Right atrium auricular region (tissue), 2 donors: ENCODE measurements around the gene PES1. TPM values are rescaled to one million over a fixed set of nuclear protein-coding genes. Genes with fewer than 3 reads are reported as not detected.

ENCODE experiments used
- DNase-seq: peaks from one replicate; pipeline ENCODE4 v3.0.0-alpha.2; 2019; ENCODE audit warnings: low spot score
- H3K27ac ChIP-seq, 2 donors: fragments of 200-600 bp; sonication (generic); 1 replicate in 1 of 2; 2 replicates in 1 of 2; pipeline ENCODE4 v1.5.1; 2016 to 2019
- H3K27me3 ChIP-seq, 2 donors: fragments of 200-600 bp; sonication (generic); one replicate each; pipeline versions ENCODE4 v1.5.1 to v1.6.0; 2017 to 2019
- H3K36me3 ChIP-seq: fragments of 200-600 bp; sonication (generic); one replicate; pipeline ENCODE4 v1.5.1; 2016
- H3K4me1 ChIP-seq, 2 donors: fragments of 200-600 bp; sonication (generic); one replicate each; pipeline versions ENCODE4 v1.5.1 to v1.6.0; 2017 to 2019
- H3K4me3 ChIP-seq, 2 donors: fragments of 200-600 bp; sonication (generic); 1 replicate in 1 of 2; 2 replicates in 1 of 2; pipeline ENCODE4 v1.5.1; 2017 to 2019; ENCODE audit warnings: mild to moderate bottlenecking in 1 of 2, moderate library complexity in 1 of 2
- H3K9me3 ChIP-seq, 2 donors: fragments of 200-600 bp; sonication (generic); one replicate each; pipeline ENCODE4 v1.5.1; 2019
- total RNA-seq, 2 donors: library from RNA; depleted of rRNA; stranded (reverse); fragments of >200 nt; gene quantifications; one replicate each; pipeline ENCODE4 v1.1.0, GENCODE V29; 2016
- TF ChIP-seq, protein P1 (sequence below), 2 donors: fragments of 200-600 bp; sonication (generic); IDR thresholded peaks; one replicate each; pipeline ENCODE4 v1.5.1; 2019; ENCODE audit warnings: antibody characterized with exemption in 2 of 2

The PES1 gene
- total RNA-seq: 10 to 100 TPM; 13.2 to 33.5 TPM

DNA sequence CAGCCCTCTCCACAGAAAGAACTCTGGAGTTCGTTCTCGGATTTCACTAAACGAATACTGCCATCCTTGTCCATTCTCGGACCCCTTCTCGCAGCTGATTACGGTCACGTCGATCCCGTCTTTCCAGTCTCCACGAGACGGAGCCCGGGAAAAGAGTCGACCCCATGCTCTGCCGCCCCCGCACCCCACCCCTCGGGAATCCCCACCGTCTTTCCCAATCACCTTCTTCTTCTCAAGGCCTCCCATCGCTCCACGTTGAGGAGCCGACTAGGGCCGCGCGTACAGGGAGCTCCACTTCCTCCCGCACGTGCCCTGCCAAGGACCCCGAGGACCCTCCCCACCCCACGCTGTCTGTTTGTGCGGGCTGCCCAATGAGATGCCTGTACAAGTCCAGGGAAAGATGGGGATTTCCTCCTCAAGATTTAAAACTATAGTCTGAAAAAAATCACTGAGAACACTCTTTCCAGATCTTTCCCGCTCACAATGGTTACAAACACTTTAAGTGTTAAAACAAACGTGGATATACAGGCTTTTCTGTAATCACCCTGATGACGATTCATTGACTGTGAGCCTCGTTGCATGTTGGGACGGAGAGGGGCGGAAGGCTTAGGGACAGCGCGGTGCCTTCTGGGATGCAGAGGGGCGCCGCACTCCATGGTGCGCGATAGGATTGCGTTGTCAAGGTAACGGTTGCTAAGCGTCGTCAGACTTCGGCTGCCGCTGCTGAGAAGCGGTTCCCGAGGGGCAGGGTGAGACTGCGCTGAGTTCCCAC lies at the start of gene PES1:
PES1 (minus strand) TSS at position 323 of the 772 bp plus-strand sequence; CDS start at position 246, 77 bp downstream.
- H3K27ac ChIP-seq: peak within 1 kb of the TSS; percentile 82
- no peaks in the 10 kb centered on the region for H3K27me3 ChIP-seq
- peaks cover 0 to 21% of the 10 kb centered on the region in 2 donors for H3K4me1 ChIP-seq
- TF ChIP-seq, protein P1, sequence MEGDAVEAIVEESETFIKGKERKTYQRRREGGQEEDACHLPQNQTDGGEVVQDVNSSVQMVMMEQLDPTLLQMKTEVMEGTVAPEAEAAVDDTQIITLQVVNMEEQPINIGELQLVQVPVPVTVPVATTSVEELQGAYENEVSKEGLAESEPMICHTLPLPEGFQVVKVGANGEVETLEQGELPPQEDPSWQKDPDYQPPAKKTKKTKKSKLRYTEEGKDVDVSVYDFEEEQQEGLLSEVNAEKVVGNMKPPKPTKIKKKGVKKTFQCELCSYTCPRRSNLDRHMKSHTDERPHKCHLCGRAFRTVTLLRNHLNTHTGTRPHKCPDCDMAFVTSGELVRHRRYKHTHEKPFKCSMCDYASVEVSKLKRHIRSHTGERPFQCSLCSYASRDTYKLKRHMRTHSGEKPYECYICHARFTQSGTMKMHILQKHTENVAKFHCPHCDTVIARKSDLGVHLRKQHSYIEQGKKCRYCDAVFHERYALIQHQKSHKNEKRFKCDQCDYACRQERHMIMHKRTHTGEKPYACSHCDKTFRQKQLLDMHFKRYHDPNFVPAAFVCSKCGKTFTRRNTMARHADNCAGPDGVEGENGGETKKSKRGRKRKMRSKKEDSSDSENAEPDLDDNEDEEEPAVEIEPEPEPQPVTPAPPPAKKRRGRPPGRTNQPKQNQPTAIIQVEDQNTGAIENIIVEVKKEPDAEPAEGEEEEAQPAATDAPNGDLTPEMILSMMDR (IDR thresholded peaks at IDR 0.05): no peak
- no peaks in the 10 kb centered on the region for H3K9me3 ChIP-seq
- peaks cover 23% of the 10 kb centered on the region for H3K36me3 ChIP-seq
- peak within 1 kb of the TSS; percentile 76 to 84 for H3K4me3 ChIP-seq
- DNase-seq: peak; percentile 95

DNA sequence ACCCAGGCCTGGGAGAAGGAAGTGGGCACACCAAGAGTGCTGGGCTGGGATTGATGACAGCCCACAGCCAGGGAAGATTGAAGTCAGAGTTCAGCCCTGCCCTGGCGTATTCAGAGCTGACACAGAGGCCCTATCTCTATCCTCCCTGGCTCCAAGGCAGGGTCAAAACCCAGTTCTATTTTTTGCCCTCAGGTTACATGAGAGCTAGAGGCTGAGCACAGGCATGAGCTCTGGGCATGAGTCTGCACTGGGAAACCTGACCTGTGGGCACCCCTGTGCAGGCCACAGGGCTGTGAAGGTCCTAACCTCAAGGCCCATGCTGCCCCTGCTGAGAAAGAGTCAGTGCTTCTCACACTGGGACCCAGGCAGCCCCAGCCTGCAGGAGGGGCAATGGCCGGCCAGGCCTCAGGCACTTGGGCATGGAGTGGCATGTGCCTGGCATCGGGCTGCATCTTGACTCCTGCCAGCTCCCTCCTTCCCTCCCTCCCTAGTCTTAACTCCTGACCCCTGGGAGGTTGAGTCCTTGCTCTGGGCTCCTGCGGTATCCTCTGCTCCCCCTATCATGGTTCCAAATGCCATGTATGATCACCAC lies 49.2 kb upstream of the PES1 start:
- H3K4me3 ChIP-seq: no peak overlapping the region
- TF ChIP-seq, protein P1 (IDR thresholded peaks at IDR 0.05): no peak
- H3K4me1 ChIP-seq: peaks cover 0 to 40% of the 10 kb centered on the region in 2 donors
- H3K9me3 ChIP-seq: no peaks in the 10 kb centered on the region
- no peak overlapping the region for H3K27ac ChIP-seq
- no peaks in the 10 kb centered on the region for H3K36me3 ChIP-seq
- no peaks in the 10 kb centered on the region for H3K27me3 ChIP-seq
- no peak for DNase-seq

DNA sequence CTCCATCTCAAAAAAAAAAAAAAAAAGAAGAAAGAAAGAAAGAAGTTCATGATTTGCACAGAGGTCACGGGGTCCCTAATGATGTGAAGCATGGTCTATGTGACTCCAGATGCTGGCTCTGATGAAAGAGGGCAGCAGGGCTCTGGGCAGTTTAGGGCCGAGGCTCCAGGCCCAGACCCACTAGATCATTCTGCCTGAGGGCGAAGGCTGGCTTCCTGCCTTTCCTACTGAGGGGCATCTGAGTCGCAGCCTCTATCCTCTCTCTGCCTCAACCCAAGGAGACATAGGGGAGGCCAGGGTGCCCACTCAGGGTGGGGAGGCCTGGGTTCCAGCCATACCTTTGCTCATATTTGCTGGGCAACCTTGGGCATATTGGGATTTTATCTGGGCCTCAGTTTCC lies 48.7 kb upstream of the PES1 start:
- Histone ChIP-seq H3K27me3 (no peaks in the 10 kb centered on the region), H3K27ac (no peak overlapping the region), H3K9me3 (no peaks in the 10 kb centered on the region), H3K4me3 (no peak overlapping the region), H3K36me3 (no peaks in the 10 kb centered on the region), H3K4me1 (peaks cover 0 to 43% of the 10 kb centered on the region in 2 donors)
- TF ChIP-seq, protein P1 (IDR thresholded peaks at IDR 0.05): no peak
- DNase-seq: no peak

DNA sequence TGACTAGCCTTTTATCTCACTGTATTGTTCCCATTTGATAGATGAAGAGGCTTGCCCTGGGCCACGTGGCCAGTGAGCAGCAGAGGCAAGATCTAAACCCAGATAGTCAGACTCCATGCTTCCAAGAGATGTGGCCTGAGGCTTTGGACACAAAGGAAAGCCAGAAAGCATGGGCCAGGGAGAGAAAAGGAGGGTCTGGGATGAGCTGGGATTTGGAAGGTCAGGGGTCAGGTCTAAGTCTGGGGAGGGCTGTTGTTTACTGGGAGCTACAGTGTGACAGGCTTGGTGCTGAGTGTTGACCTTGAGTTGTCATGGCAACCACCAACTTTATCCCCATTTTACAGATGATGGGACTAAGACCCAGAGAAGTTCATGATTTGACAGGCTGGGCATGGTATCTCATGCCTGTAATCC lies 46.0 kb upstream of the PES1 start:
- no peaks in the 10 kb centered on the region for H3K27me3 ChIP-seq
- no peak overlapping the region for H3K4me3 ChIP-seq
- no peaks in the 10 kb centered on the region for H3K9me3 ChIP-seq
- no peak overlapping the region for H3K27ac ChIP-seq
- H3K36me3 ChIP-seq: no peaks in the 10 kb centered on the region
- peaks cover 0 to 44% of the 10 kb centered on the region in 2 donors for H3K4me1 ChIP-seq
- DNase-seq: no peak
- TF ChIP-seq, protein P1 (IDR thresholded peaks at IDR 0.05): no peak

DNA sequence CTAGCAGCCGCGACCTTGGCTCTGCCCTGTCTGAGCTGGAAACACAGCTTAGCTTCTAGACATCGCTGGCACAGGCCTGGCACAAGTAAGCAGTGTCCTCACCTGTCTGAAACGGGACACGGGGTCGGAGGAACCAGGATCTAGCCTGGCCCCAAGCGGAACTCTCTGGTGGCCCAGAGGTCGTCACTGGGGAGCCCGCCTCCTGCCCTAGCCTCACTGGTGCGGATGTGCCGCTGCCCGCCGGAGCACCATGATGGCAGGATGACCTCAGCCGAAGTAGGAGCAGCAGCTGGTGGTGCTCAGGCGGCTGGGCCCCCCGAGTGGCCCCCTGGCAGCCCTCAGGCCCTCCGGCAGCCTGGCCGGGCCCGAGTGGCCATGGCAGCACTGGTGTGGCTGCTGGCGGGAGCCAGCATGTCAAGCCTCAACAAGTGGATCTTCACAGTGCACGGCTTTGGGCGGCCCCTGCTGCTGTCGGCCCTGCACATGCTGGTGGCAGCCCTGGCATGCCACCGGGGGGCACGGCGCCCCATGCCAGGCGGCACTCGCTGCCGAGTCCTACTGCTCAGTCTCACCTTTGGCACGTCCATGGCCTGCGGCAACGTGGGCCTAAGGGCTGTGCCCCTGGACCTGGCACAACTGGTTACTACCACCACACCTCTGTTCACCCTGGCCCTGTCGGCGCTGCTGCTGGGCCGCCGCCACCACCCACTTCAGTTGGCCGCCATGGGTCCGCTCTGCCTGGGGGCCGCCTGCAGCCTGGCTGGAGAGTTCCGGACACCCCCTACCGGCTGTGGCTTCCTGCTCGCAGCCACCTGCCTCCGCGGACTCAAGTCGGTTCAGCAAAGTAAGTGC lies 44.7 kb upstream of the PES1 start:
- TF ChIP-seq, protein P1 (IDR thresholded peaks at IDR 0.05): no peak
- Histone ChIP-seq H3K27ac (peak overlapping the region; percentile 93 to 94), H3K4me1 (peaks cover 0 to 44% of the 10 kb centered on the region in 2 donors), H3K4me3 (peak overlapping the region; percentile 60 to 77), H3K27me3 (no peaks in the 10 kb centered on the region), H3K9me3 (no peaks in the 10 kb centered on the region), H3K36me3 (no peaks in the 10 kb centered on the region)
- DNase-seq: no peak
